Osteoblast (primary cell): ENCODE data around the gene AIRE. TPM values are rescaled to one million over a fixed set of nuclear protein-coding genes. Genes with fewer than 3 reads are reported as not detected.

ENCODE experiments used
- DNase-seq: peaks from one replicate; pipeline ENCODE4 v3.0.0; 2011; ENCODE audit warnings: low spot score, mixed read lengths; ENCODE audit not compliant: insufficient read length; ENCODE audit errors: missing footprints
- H2AFZ ChIP-seq: 2 replicates; pipeline ENCODE4 v1.6.0; 2011; ENCODE audit warnings: mild to moderate bottlenecking, low read length
- H3K27ac ChIP-seq: 2 replicates; pipeline ENCODE4 v1.5.1; 2011; ENCODE audit warnings: mild to moderate bottlenecking, low read depth, low read length, moderate library complexity
- H3K27me3 ChIP-seq: 2 replicates; pipeline ENCODE4 v1.6.0; 2012; ENCODE audit warnings: mild to moderate bottlenecking, control low read depth, inconsistent platforms, low read length, moderate library complexity; ENCODE audit not compliant: insufficient read depth
- H3K36me3 ChIP-seq: 2 replicates; pipeline ENCODE4 v1.5.1; 2011; ENCODE audit warnings: mild to moderate bottlenecking, low read length, control low read depth, moderate library complexity; ENCODE audit not compliant: insufficient read depth
- H3K4me1 ChIP-seq: 2 replicates; pipeline ENCODE4 v1.5.1; 2011; ENCODE audit warnings: mild to moderate bottlenecking, low read length, control low read depth, moderate library complexity; ENCODE audit not compliant: insufficient read depth
- H3K4me2 ChIP-seq: 2 replicates; pipeline ENCODE4 v1.6.0; 2011; ENCODE audit warnings: mild to moderate bottlenecking, low read length; ENCODE audit not compliant: insufficient read depth
- H3K4me3 ChIP-seq: fragments of 200-600 bp; sonication (generic); 3 replicates; pipeline ENCODE4 v1.5.1; 2012; ENCODE audit warnings: mild to moderate bottlenecking, low read length, inconsistent platforms; ENCODE audit not compliant: insufficient read depth
- H3K79me2 ChIP-seq: 2 replicates; pipeline ENCODE4 v1.6.0; 2012; ENCODE audit warnings: mild to moderate bottlenecking, low read length, control low read depth, inconsistent platforms; ENCODE audit not compliant: insufficient read depth
- H3K9me3 ChIP-seq: 2 replicates; pipeline ENCODE4 v1.5.1; 2011; ENCODE audit warnings: low read depth, low read length, control low read depth
- H4K20me1 ChIP-seq: 2 replicates; pipeline ENCODE4 v1.6.0; 2012; ENCODE audit warnings: mild to moderate bottlenecking, low read length, control low read depth; ENCODE audit not compliant: insufficient read depth
- total RNA-seq: library from RNA; depleted of rRNA; stranded (reverse); fragments of >200 nt; gene quantifications from 2 replicates; pipeline ENCODE4 v1.2.3, GENCODE V29; 2012
- TF ChIP-seq, protein P1 (sequence below): IDR thresholded peaks from 2 replicates; pipeline ENCODE4 v1.5.1; 2011; ENCODE audit warnings: mild to moderate bottlenecking, low read depth, low read length, moderate library complexity; ENCODE audit errors: extremely low read depth

The AIRE gene
- total RNA-seq, 1 donor: not detected

DNA sequence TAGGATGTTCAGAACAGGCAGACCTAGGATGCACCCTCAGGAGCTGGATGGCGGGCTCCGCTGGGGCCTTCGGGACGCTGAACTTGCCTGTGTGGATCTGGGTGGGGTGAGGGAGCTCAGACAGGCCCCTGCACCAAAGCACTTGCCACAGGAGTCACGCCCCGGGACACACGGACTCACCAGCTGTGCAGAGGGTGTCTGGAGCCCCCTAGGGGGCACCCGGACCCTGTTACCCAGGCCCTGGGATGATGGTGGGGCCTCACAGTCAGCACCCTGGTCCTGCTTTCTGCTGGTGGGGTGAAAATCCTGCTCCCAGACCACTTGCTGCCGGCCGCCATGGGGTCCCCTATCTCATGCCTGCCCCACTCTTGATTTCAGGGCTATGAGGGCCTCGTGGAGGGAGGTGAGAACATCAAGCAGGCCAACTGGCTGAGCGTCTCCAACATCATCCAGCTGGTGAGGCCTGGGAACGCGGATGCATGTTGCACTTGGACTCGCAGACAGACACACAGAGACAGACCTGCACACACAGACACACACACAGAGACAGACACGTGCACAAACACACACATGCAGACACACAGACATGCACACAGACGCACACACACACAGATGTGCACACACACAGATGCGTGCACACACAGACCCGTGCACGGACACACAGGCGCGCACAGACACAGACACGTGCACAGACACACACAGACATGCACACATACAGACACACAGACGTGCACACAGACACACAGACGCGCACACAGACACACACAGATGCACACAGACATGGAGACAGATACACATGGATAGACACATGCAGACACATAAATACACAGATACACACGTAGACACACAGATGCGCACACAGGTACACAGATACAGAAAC is 25.2 kb downstream of the AIRE start:
- Histone ChIP-seq H3K4me1 (no peaks in the 10 kb centered on the region), H3K4me2 (no peak overlapping the region), H3K9me3 (no peaks in the 10 kb centered on the region), H3K27ac (no peak overlapping the region), H4K20me1 (peaks cover 20% of the 10 kb centered on the region), H3K36me3 (peaks cover 7% of the 10 kb centered on the region), H3K79me2 (peaks cover 11% of the 10 kb centered on the region), H3K27me3 (no peaks in the 10 kb centered on the region), H3K4me3 (no peak overlapping the region), H2AFZ (no peak overlapping the region)
- no peak for DNase-seq
- TF ChIP-seq, protein P1, sequence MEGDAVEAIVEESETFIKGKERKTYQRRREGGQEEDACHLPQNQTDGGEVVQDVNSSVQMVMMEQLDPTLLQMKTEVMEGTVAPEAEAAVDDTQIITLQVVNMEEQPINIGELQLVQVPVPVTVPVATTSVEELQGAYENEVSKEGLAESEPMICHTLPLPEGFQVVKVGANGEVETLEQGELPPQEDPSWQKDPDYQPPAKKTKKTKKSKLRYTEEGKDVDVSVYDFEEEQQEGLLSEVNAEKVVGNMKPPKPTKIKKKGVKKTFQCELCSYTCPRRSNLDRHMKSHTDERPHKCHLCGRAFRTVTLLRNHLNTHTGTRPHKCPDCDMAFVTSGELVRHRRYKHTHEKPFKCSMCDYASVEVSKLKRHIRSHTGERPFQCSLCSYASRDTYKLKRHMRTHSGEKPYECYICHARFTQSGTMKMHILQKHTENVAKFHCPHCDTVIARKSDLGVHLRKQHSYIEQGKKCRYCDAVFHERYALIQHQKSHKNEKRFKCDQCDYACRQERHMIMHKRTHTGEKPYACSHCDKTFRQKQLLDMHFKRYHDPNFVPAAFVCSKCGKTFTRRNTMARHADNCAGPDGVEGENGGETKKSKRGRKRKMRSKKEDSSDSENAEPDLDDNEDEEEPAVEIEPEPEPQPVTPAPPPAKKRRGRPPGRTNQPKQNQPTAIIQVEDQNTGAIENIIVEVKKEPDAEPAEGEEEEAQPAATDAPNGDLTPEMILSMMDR: no peak

DNA sequence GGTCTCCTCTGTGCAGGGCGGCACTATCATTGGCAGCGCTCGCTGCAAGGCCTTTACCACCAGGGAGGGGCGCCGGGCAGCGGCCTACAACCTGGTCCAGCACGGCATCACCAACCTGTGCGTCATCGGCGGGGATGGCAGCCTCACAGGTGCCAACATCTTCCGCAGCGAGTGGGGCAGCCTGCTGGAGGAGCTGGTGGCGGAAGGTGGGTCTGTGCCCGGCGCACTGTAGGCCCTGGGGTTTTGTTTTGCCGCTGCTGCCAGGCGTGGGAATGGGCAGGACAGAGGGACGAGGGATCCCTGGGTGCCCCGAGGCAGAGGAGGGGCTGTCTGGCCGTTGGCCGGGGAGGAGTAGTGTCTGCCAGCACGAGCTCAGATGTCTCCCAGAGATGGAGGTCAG is 26.4 kb downstream of the AIRE start:
- Histone ChIP-seq H2AFZ (no peak overlapping the region), H3K9me3 (no peaks in the 10 kb centered on the region), H3K27me3 (no peaks in the 10 kb centered on the region), H4K20me1 (peaks cover 11% of the 10 kb centered on the region), H3K4me2 (no peak overlapping the region), H3K79me2 (peaks cover 2% of the 10 kb centered on the region), H3K36me3 (peaks cover 7% of the 10 kb centered on the region), H3K27ac (no peak overlapping the region), H3K4me1 (no peaks in the 10 kb centered on the region), H3K4me3 (no peak overlapping the region)
- no peak for DNase-seq
- TF ChIP-seq, protein P1: no peak

DNA sequence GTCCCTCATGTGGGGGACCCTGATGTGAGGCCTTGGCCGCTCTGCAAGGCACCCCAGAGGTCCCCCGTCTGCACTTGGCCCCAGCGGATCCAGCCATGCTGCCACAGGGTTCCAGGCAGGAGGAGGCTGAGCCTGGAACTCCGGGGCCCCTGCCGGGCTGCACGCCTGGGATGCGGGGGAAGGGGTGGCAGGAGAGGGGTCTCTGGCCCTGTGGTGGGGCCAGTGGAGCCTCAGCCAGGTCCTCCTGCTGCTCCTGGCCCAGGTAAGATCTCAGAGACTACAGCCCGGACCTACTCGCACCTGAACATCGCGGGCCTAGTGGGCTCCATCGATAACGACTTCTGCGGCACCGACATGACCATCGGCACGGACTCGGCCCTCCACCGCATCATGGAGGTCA is 27.0 kb downstream of the AIRE start:
- Histone ChIP-seq H3K36me3 (peaks cover 7% of the 10 kb centered on the region), H3K9me3 (no peaks in the 10 kb centered on the region), H2AFZ (no peak overlapping the region)

DNA sequence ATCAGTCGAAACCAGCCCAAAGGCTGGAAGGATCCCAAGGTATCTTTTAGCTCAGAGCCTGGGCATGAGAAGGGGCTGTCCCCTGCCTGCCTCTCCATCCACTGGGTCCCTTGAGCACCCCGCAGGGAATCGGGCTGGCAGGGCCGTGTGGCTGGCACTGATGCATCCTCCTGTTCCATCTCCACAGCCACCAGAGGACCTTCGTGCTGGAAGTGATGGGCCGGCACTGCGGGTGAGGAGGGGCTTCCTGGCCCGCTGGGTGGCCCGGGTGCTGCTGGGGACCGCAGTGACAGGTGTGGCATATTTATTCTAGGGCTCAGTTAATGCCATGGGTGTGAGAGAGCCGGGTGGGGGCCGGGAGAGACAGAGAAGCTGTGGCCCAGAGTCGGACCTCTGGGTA is 27.8 kb downstream of the AIRE start:
- DNase-seq: no peak
- TF ChIP-seq, protein P1: no peak
- H3K4me2 ChIP-seq: no peak overlapping the region
- no peak overlapping the region for H3K27ac ChIP-seq
- H4K20me1 ChIP-seq: peaks cover 4% of the 10 kb centered on the region
- no peaks in the 10 kb centered on the region for H3K27me3 ChIP-seq
- H3K4me1 ChIP-seq: no peaks in the 10 kb centered on the region
- peaks cover 7% of the 10 kb centered on the region for H3K36me3 ChIP-seq
- no peaks in the 10 kb centered on the region for H3K79me2 ChIP-seq
- H3K4me3 ChIP-seq: no peak overlapping the region
- no peaks in the 10 kb centered on the region for H3K9me3 ChIP-seq
- H2AFZ ChIP-seq: no peak overlapping the region

More for the DNA sequence above, 27.0 kb downstream of the AIRE start:
- no peak overlapping the region for H3K4me2 ChIP-seq
- no peaks in the 10 kb centered on the region for H3K4me1 ChIP-seq
- H3K4me3 ChIP-seq: no peak overlapping the region
- no peaks in the 10 kb centered on the region for H3K27me3 ChIP-seq
- no peak for DNase-seq
- H3K79me2 ChIP-seq: peaks cover 1% of the 10 kb centered on the region
- H4K20me1 ChIP-seq: peaks cover 7% of the 10 kb centered on the region
- TF ChIP-seq, protein P1: no peak
- H3K27ac ChIP-seq: no peak overlapping the region
